HFFc6 (cell line): ENCODE data around the gene GABPB1. TPM values are rescaled to one million over a fixed set of nuclear protein-coding genes. Genes with fewer than 3 reads are reported as not detected.

ENCODE experiments used
- DNase-seq: peaks from one replicate; pipeline ENCODE4 v3.0.0-alpha.2; 2018
- H3K27ac Mint-ChIP-seq: 2 replicates; pipeline ENCODE4 v1.8.0; 2020; ENCODE audit warnings: mild to moderate bottlenecking, mixed read lengths
- H3K27me3 Mint-ChIP-seq: 2 replicates; pipeline ENCODE4 v1.8.0; 2021; ENCODE audit warnings: mild to moderate bottlenecking, moderate library complexity, mixed read lengths; ENCODE audit not compliant: insufficient read depth
- H3K36me3 Mint-ChIP-seq: 2 replicates; pipeline ENCODE4 v1.8.0; 2021; ENCODE audit warnings: low read depth, mixed read lengths
- H3K4me1 Mint-ChIP-seq: 2 replicates; pipeline ENCODE4 v1.8.0; 2020; ENCODE audit warnings: low read depth, mixed read lengths
- H3K4me3 Mint-ChIP-seq: 2 replicates; pipeline ENCODE4 v1.8.0; 2020; ENCODE audit warnings: mild to moderate bottlenecking, moderate library complexity, mixed read lengths
- H3K9me3 Mint-ChIP-seq: 2 replicates; pipeline ENCODE4 v1.8.0; 2020; ENCODE audit warnings: mild to moderate bottlenecking, mixed read lengths
- CTCF ChIP-seq: fragments of 200-600 bp; sonication (generic); IDR thresholded peaks from 2 replicates; pipeline ENCODE4 v1.5.0; 2021; ENCODE audit warnings: antibody characterized with exemption, mild to moderate bottlenecking
- total RNA-seq, 6 experiments: library from RNA; stranded (reverse); fragmentation: NEBNext Ultra II Directional; extraction: Animal tissue kit (Norgen Biotek cat#: 25700); gene quantifications; 2 replicates in 1 of 6; 3 replicates in 5 of 6; pipeline ENCODE4 v1.2.3, GENCODE V29; 2021

The GABPB1 gene
- total RNA-seq, 6 experiments from 2014 or later = 20.8 to 28.4 (median 25.3) TPM

- Mint-ChIP-seq H3K27me3 (peaks cover 7% of the 10 kb centered on the region), H3K4me1 (peaks cover 52% of the 10 kb centered on the region), H3K27ac (peak overlapping the region; percentile 100), H3K36me3 (peaks cover 45% of the 10 kb centered on the region), H3K9me3 (no peaks in the 10 kb centered on the region), H3K4me3 (peak overlapping the region; percentile 99)
- no peak for TF ChIP-seq CTCF
- DNase-seq = peak; percentile 78
These were observed 1.6 kb downstream of the GABPB1 start for GRCh38 chr15:50353251-50353974.

- peaks cover 40% of the 10 kb centered on the region for H3K4me1 Mint-ChIP-seq
- DNase-seq = no peak
- H3K9me3 Mint-ChIP-seq = no peaks in the 10 kb centered on the region
- H3K4me3 Mint-ChIP-seq = no peak overlapping the region
- H3K27me3 Mint-ChIP-seq = peaks cover 7% of the 10 kb centered on the region
- peaks cover 25% of the 10 kb centered on the region for H3K36me3 Mint-ChIP-seq
- no peak for TF ChIP-seq CTCF
- no peak overlapping the region for H3K27ac Mint-ChIP-seq
These were observed 4.4 kb downstream of the GABPB1 start for GRCh38 chr15:50350621-50351020.

GRCh38 chr15:50345298-50345697 lies 9.7 kb downstream of the GABPB1 start:
- TF ChIP-seq CTCF = no peak
- H3K27ac Mint-ChIP-seq = no peak overlapping the region
- H3K27me3 Mint-ChIP-seq = no peaks in the 10 kb centered on the region
- no peaks in the 10 kb centered on the region for H3K9me3 Mint-ChIP-seq
- 0 out of 2 replicates have a peak, but pooled peaks cover 3% of the 10 kb centered on the region for H3K36me3 Mint-ChIP-seq
- no peak for DNase-seq
- peaks cover 20% of the 10 kb centered on the region for H3K4me1 Mint-ChIP-seq
- no peak overlapping the region for H3K4me3 Mint-ChIP-seq

DNA sequence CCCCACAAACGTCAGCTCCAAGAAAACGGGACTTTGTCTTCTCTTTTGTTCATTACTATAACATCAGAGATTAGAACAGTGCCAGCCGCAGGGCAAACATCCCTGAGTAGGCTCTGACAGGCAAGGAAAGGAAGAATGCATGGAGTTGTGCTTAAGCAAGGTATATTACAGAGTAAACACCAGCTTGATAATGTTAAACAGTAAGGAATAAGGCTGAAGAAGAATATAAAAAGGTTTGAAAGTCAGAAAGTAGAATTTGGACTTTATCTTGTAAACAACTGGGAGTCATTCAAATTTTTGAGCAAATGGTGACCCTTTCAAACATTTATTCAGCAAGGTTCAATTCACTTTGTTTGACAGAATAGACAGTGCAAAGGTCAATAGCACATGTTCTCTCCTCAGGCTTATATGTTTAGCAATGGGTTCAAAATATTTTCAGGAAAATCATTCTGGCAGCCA lies 11.0 kb downstream of the GABPB1 start:
- Mint-ChIP-seq H3K4me1 (peaks cover 8% of the 10 kb centered on the region), H3K27ac (no peak overlapping the region), H3K36me3 (peaks cover 3% of the 10 kb centered on the region; the same call in 1 of the 2 replicates), H3K9me3 (no peaks in the 10 kb centered on the region), H3K27me3 (no peaks in the 10 kb centered on the region), H3K4me3 (no peak overlapping the region)
- no peak for DNase-seq
- TF ChIP-seq CTCF = no peak

- no peak for DNase-seq
- H3K27me3 Mint-ChIP-seq = no peaks in the 10 kb centered on the region
- peaks cover 7% of the 10 kb centered on the region for H3K4me1 Mint-ChIP-seq
- no peak overlapping the region for H3K27ac Mint-ChIP-seq
- H3K4me3 Mint-ChIP-seq = no peak overlapping the region
- no peak for TF ChIP-seq CTCF
- no peaks in the 10 kb centered on the region for H3K9me3 Mint-ChIP-seq
- peaks cover 3% of the 10 kb centered on the region; the same call in 1 of the 2 replicates for H3K36me3 Mint-ChIP-seq
These were observed 13.3 kb downstream of the GABPB1 start for GRCh38 chr15:50341616-50342136.
